Gastroesophageal sphincter (tissue), 4 donors: ENCODE data around the gene ARHGAP8. TPM values are rescaled to one million over a fixed set of nuclear protein-coding genes. Genes with fewer than 3 reads are reported as not detected.

Experiments used
- ATAC-seq: fragments of 150-250 bp; one replicate; pipeline ENCODE4 v1.9.1; 2016; ENCODE audit warnings: mild to moderate bottlenecking, moderate library complexity
- H3K27ac ChIP-seq, 4 donors: fragments of 200-600 bp; sonication (generic) in 3 of 4; 1 replicate in 3 of 4; 2 replicates in 1 of 4; pipeline ENCODE4 v1.5.1; 2016 to 2019
- H3K27me3 ChIP-seq: fragments of 200-600 bp; sonication (generic); one replicate; pipeline ENCODE4 v1.5.1; 2019
- H3K36me3 ChIP-seq, 2 donors: fragments of 200-600 bp; sonication (generic); one replicate each; pipeline ENCODE4 v1.5.1; 2019; ENCODE audit warnings: control low read depth in 1 of 2
- H3K4me1 ChIP-seq, 3 donors: fragments of 200-600 bp; sonication (generic); 1 replicate in 2 of 3; 2 replicates in 1 of 3; pipeline ENCODE4 v1.5.1; 2016 to 2019; ENCODE audit warnings: control low read depth in 2 of 3
- H3K4me3 ChIP-seq, 2 donors: fragments of 200-600 bp; sonication (generic); one replicate each; pipeline ENCODE4 v1.5.1; 2019; ENCODE audit warnings: mild to moderate bottlenecking in 1 of 2, moderate library complexity in 1 of 2
- H3K9me3 ChIP-seq, 3 donors: fragments of 200-600 bp; sonication (generic); one replicate each; pipeline ENCODE4 v1.5.1; 2017 to 2019; ENCODE audit warnings: control low read depth in 2 of 3
- EP300 ChIP-seq: sonication (generic); formaldehyde crosslinking; IDR thresholded peaks from one replicate; pipeline ENCODE4 v1.6.1; 2017; ENCODE audit warnings: antibody characterized with exemption, mild to moderate bottlenecking
- POLR2A ChIP-seq, 2 donors: fragments of 450-650 bp; IDR thresholded peaks; one replicate each; pipeline ENCODE4 v1.6.1; 2017; ENCODE audit warnings: antibody characterized with exemption in 2 of 2, mild to moderate bottlenecking in 2 of 2, moderate library complexity in 1 of 2
- POLR2AphosphoS5 ChIP-seq: sonication (generic); formaldehyde crosslinking; IDR thresholded peaks from one replicate; pipeline ENCODE4 v1.6.1; 2017; ENCODE audit warnings: antibody characterized with exemption
- WGBS, 2 donors: methylation state at CpG; one replicate each; pipeline ENCODE4 v1.1.5; 2018; ENCODE audit warnings: low coverage in 1 of 2; 5-methylcytosine and 5-hydroxymethylcytosine counted together
- total RNA-seq, 4 donors: library from RNA; depleted of rRNA; stranded (reverse); fragments of >200 nt; gene quantifications; one replicate each; pipeline ENCODE4 v1.1.0, GENCODE V29; 2016
- TF ChIP-seq, protein P1 (sequence below), 4 experiments: fragments of 200-600 bp in 2 of 4; fragments of 450-650 bp in 2 of 4; sonication (generic) in 1 of 4; IDR thresholded peaks; one replicate each; pipeline ENCODE4 v1.5.1; 2017 to 2019; ENCODE audit warnings: antibody characterized with exemption in 4 of 4, mild to moderate bottlenecking in 2 of 4, moderate library complexity in 2 of 4

ARHGAP8 gene
- total RNA-seq, 4 donors from 2014 or later: 0.31 to 1.6 TPM; not detected in 2

DNA sequence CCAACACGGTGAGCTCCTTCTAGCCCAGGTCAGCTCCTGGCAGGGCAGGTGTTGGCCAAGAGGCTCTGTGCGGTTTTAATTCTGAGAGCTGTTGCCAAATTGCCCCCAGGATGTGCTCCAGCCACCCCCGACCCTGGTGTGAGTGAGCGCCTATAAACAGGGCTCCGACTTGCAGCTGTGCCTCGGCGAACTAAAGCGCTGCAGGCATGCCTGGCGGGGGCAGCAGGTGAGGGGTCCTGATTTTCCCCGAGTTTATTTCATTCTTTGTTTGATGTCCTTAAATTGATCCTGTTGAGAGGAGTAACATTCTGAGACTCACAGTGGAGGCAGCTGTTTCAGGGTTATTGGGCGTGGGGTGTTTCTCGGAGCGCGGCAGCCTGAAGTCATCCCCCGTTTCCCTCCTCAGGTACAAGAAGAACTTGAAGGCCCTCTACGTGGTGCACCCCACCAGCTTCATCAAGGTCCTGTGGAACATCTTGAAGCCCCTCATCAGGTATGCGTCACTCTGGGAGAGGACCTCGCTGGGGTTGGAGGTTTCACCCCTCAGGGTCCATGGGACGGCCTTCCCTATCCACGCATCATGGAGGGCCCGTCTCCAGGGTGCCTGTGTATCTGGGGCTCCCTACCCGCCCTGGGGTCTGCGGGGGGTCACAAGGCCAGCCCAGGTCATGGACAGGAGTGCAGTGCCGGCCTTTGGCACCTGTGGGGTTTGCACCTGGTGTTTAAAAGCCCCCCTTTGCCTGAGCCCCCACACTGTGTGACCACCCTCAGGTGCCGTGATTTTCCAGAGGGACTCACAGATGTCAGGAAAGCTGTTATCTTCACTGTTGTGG, 62.1 kb downstream of the ARHGAP8 start:
- Histone ChIP-seq H3K27me3 (peaks cover 48% of the 10 kb centered on the region), H3K9me3 (peaks cover 0 to 11% (median 0%) of the 10 kb centered on the region in 3 donors), H3K4me3 (no peak overlapping the region), H3K4me1 (no peaks in the 10 kb centered on the region), H3K36me3 (no peaks in the 10 kb centered on the region), H3K27ac (no peak overlapping the region)
- ATAC-seq: no peak
- WGBS, 2 donors: 85 to 90% methylated on average over 10 to 13 of the region's 25 CpGs
- TF ChIP-seq EP300: no peak
- TF ChIP-seq POLR2AphosphoS5: no peak

DNA sequence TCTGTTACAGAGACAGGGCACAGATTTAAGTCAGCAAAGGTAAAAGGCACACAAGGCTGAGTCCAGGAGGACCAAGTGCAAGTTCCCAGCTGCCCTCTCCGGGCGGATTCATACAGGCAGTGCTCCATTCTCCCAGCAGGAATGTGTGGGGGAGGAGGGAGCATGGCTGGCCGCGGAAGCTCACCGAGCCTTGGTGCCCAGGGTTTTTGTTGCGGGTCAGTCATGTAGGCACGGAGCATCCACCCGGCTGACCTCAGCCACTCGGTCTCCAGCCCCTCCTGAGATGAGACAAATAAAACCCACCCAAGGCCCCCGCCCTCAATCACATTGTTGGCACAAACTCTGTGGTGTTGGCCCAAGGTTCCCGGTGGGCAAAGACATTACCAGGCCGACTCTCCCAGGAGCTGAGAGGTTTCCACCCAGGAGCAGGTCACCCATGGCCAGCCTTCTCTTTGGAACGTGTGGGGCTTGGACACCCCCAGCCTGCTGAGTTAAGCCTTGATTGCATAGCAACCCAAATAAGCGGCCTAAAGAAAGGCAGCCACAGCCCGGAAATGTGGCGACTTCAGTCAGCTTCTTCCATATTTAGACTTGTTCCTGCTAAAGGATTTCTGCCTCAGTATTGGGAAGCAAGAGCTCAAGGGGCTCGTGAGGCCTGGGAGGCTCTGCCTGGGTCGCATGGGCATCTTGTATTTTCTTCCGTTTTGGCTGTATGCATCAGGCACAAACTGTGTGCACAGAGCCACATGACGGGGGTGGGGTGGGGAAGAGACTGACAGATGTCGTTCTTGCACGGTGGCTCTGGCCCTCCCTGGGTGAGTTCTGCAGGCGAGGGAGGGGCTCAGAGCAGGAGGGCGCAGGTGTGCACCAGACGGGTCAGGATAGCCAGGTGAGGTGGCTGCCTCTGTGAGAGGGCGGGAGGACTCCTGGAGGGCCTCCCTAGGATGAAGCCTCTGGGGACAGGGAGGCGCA, 63.0 kb downstream of the ARHGAP8 start:
- Histone ChIP-seq H3K27ac (no peak overlapping the region), H3K9me3 (peaks cover 0 to 11% (median 0%) of the 10 kb centered on the region in 3 donors), H3K4me3 (no peak overlapping the region), H3K27me3 (peaks cover 54% of the 10 kb centered on the region), H3K36me3 (no peaks in the 10 kb centered on the region), H3K4me1 (no peaks in the 10 kb centered on the region)
- TF ChIP-seq POLR2A (IDR thresholded peaks at IDR 0.05): no peak
- TF ChIP-seq, protein P1, sequence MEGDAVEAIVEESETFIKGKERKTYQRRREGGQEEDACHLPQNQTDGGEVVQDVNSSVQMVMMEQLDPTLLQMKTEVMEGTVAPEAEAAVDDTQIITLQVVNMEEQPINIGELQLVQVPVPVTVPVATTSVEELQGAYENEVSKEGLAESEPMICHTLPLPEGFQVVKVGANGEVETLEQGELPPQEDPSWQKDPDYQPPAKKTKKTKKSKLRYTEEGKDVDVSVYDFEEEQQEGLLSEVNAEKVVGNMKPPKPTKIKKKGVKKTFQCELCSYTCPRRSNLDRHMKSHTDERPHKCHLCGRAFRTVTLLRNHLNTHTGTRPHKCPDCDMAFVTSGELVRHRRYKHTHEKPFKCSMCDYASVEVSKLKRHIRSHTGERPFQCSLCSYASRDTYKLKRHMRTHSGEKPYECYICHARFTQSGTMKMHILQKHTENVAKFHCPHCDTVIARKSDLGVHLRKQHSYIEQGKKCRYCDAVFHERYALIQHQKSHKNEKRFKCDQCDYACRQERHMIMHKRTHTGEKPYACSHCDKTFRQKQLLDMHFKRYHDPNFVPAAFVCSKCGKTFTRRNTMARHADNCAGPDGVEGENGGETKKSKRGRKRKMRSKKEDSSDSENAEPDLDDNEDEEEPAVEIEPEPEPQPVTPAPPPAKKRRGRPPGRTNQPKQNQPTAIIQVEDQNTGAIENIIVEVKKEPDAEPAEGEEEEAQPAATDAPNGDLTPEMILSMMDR (IDR thresholded peaks at IDR 0.05): no peak
- TF ChIP-seq EP300: no peak
- no peak for TF ChIP-seq POLR2AphosphoS5
- 72 to 86% methylated on average over 6 of the region's 27 CpGs for WGBS, 2 donors
- no peak for ATAC-seq

DNA sequence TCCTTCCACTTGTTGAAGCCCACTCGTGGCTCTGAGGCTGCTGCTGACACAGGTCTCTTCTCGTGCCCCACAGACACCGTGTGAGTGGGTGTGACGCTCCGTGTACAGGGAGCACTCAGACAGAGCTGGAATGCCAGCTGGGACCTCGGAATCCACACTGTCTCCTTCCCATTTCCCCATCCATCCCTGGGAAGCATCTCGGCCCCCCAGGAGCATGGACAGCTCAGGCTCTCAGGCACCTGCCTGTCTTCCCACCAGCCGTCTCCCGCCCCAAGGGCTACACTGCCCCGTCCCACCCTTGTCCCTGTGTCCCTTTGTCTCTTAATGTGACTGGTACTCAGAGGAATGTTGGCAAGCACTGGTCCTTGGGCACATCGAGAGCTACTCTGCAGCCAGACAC, 63.8 kb downstream of the ARHGAP8 start:
- no peak for TF ChIP-seq POLR2A (IDR thresholded peaks at IDR 0.05)
- no peak for TF ChIP-seq EP300
- TF ChIP-seq, protein P1 (IDR thresholded peaks at IDR 0.05): no peak
- no peak for TF ChIP-seq POLR2AphosphoS5
- H3K27ac ChIP-seq: no peak overlapping the region
- WGBS, 2 donors: 84% methylated on average over 3 of the region's 11 CpGs; no CpG with 5 or more reads in 1 of the 2 donors
- peaks cover 0 to 11% (median 0%) of the 10 kb centered on the region in 3 donors for H3K9me3 ChIP-seq
- H3K4me3 ChIP-seq: no peak overlapping the region
- H3K27me3 ChIP-seq: peaks cover 54% of the 10 kb centered on the region
- no peaks in the 10 kb centered on the region for H3K36me3 ChIP-seq
- ATAC-seq: no peak
- H3K4me1 ChIP-seq: no peaks in the 10 kb centered on the region

DNA sequence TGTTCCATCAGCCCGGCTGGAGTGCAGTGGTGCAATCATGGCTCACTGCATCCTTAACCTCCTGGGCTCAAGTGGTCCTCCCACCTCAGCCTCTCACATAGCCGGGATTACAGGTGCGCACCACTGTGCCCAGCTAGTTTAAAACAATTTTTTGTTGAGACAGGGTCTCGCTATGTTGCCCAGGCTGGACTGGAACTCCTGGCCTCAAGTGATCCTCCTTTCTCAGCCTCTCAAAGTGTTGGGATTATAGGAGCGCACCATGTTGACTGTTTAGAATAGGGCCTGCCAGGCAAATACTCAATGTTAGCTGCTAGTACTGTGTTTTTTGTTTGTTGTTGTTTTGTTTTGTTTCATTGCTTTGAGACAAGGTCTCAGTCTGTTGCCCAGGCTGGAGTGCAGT, 66.4 kb downstream of the ARHGAP8 start:
- peaks cover 75% of the 10 kb centered on the region for H3K27me3 ChIP-seq
- H3K27ac ChIP-seq: no peak overlapping the region
- no peak for TF ChIP-seq EP300
- TF ChIP-seq, protein P1 (IDR thresholded peaks at IDR 0.05): no peak
- no peak for TF ChIP-seq POLR2A (IDR thresholded peaks at IDR 0.05)
- TF ChIP-seq POLR2AphosphoS5: no peak

DNA sequence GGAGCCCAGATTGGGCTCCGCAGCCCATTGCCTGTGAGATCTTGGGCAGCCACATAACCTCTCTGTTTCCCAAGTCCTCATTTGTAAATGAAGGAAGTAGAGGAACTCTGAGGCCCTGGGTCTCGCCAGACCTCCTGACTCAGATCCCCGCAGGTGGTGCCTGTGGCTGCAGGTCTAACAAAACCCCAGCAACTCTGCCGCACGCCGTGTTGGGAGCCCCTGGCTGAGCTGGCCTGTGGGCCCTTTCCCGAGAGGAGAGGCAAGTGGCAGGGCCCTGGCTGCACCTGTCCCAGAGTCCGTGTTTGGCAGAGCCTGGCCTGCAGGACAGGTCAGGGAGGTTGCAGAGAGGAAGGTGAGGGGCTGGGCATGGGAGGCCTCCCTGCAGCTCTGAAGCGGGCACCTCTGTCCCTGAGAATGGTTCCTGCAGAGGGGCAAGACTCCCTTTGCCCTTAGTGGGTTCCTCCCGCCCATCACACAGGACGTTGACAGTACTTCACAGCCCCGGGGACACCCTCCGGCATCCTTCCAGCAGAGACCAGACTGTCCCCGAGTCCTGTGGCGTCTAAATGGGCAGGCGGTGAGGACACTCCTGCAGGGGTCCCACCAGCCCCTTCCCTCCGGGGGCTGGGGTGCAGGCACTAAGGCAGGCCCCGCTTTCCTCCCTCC, 67.7 kb downstream of the ARHGAP8 start:
- Histone ChIP-seq H3K4me1 (no peaks in the 10 kb centered on the region), H3K27me3 (peaks cover 75% of the 10 kb centered on the region), H3K4me3 (no peak overlapping the region), H3K27ac (no peak overlapping the region), H3K36me3 (no peaks in the 10 kb centered on the region), H3K9me3 (no peaks in the 10 kb centered on the region)
- no peak for ATAC-seq
- no peak for TF ChIP-seq POLR2A (IDR thresholded peaks at IDR 0.05)
- no peak for TF ChIP-seq EP300
- no peak for TF ChIP-seq POLR2AphosphoS5
- TF ChIP-seq, protein P1 (IDR thresholded peaks at IDR 0.05): no peak
- WGBS, 2 donors: 74% methylated on average over 6 of the region's 18 CpGs; no CpG with 5 or more reads in 1 of the 2 donors

More for the DNA sequence above, 66.4 kb downstream of the ARHGAP8 start:
- no peaks in the 10 kb centered on the region for H3K4me1 ChIP-seq
- WGBS, 2 donors: 88 to 94% methylated on average over 4 of the region's 5 CpGs
- H3K4me3 ChIP-seq: no peak overlapping the region
- no peaks in the 10 kb centered on the region for H3K9me3 ChIP-seq
- no peak for ATAC-seq
- H3K36me3 ChIP-seq: no peaks in the 10 kb centered on the region
